ENCODE measurements around the gene COL8A1. TPM values are rescaled to one million over a fixed set of nuclear protein-coding genes. Genes with fewer than 3 reads are reported as not detected.

Gene COL8A1
- total RNA-seq, 2 experiments from 2014 or later, result 0.10 TPM; not detected in 1

- POLR2A ChIA-PET, result no interaction called here
- no peaks in the 10 kb centered on the region for H3K36me3 Mint-ChIP-seq (ENCODE audit: low read depth)
- DNase-seq, result no peak
- no peak overlapping the region for H3K27ac Mint-ChIP-seq
- no peaks in the 10 kb centered on the region for H3K4me1 Mint-ChIP-seq (ENCODE audit: low read depth)
- H3K27me3 Mint-ChIP-seq (ENCODE audit: low read depth), result peaks cover 2% of the 10 kb centered on the region
- CTCF ChIA-PET, result no interaction called here
- H3K4me3 Mint-ChIP-seq, result no peak overlapping the region
- ATAC-seq, result no peak
- H3K9me3 Mint-ChIP-seq (ENCODE audit: insufficient read depth), result no peaks in the 10 kb centered on the region
These were observed 12.0 kb upstream of the COL8A1 start for GRCh38 chr3:99626417-99626788.

DNA sequence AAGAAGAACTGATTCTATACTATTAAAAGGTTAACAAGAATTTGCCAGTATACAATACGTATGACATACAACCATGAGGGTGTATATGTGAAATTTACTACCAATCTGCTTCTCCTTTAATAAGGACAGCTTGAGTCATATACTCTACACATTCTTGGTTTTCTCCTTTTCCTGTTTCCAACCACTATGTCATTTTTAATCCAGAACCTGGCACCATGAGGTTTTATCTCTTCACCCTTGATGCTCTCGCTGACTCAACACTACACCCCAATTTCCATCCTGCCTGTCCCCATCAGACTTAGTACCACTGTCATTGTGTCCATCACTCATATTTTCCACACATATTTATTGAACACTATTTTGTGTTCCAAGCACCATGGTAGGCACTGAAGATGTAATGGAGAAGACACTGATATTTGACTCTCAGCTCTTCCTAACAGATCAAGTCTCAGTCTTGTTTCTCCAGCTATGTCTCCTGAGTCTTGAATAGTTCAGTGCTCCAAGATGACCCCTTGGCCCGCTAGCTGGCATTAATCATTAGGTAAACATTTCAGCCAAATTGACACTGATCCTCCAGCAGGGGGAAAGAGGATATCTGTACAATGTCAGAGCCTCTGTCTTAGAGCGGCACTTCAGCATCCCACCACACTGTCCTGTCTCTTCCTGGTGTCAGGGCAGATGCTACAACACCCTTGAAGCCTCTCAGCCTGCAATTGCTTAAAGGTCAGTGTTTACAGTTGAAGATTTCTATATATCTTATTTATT, 11.2 kb upstream of the COL8A1 start:
- ATAC-seq (no peak), DNase-seq (no peak)
- ChIA-PET POLR2A (no interaction called here), CTCF (no interaction called here)
- H3K27ac Mint-ChIP-seq, result no peak overlapping the region
- peaks cover 2% of the 10 kb centered on the region for H3K27me3 Mint-ChIP-seq (ENCODE audit: low read depth)
- no peaks in the 10 kb centered on the region for H3K36me3 Mint-ChIP-seq (ENCODE audit: low read depth)
- no peak overlapping the region for H3K4me3 Mint-ChIP-seq
- H3K9me3 Mint-ChIP-seq (ENCODE audit: insufficient read depth), result no peaks in the 10 kb centered on the region
- no peaks in the 10 kb centered on the region for H3K4me1 Mint-ChIP-seq (ENCODE audit: low read depth)

GRCh38 chr3:99630815-99631214, 7.6 kb upstream of the COL8A1 start:
- H3K27me3 Mint-ChIP-seq (ENCODE audit: low read depth), result peaks cover 12% of the 10 kb centered on the region
- ChIA-PET POLR2A (no interaction called here), CTCF (no interaction called here)
- H3K27ac Mint-ChIP-seq, result no peak overlapping the region
- ATAC-seq, result no peak
- no peaks in the 10 kb centered on the region for H3K4me1 Mint-ChIP-seq (ENCODE audit: low read depth)
- H3K9me3 Mint-ChIP-seq (ENCODE audit: insufficient read depth), result no peaks in the 10 kb centered on the region
- no peak for DNase-seq
- no peak overlapping the region for H3K4me3 Mint-ChIP-seq
- no peaks in the 10 kb centered on the region for H3K36me3 Mint-ChIP-seq (ENCODE audit: low read depth)

- Mint-ChIP-seq H3K27me3 (ENCODE audit: low read depth) (peaks cover 36% of the 10 kb centered on the region), H3K9me3 (ENCODE audit: insufficient read depth) (no peaks in the 10 kb centered on the region), H3K27ac (no peak overlapping the region), H3K4me3 (no peak overlapping the region), H3K4me1 (ENCODE audit: low read depth) (peaks cover 12% of the 10 kb centered on the region), H3K36me3 (ENCODE audit: low read depth) (no peaks in the 10 kb centered on the region)
- ChIA-PET CTCF (no interaction called here), POLR2A (no interaction called here)
- no peak for ATAC-seq
- DNase-seq, result no peak
These were observed 4.4 kb upstream of the COL8A1 start for GRCh38 chr3:99633887-99634558.

DNA sequence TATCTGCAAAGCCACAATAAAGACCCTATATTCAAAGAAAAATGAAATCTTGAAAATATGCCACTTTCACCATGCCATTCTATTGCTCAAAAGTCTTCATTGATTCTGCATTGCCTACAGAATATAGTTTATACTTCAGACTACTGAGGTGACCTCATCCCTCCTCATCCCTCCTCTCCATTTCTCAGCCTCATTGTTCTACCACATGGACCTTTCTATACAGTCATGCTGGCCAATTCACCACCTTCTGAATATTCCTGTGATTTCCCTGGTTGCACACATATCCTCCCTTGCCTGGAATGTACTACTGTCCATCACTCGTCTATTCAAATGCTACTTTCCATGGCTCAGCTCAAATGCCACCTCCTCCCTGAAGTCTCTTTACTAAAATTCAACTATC, 3.5 kb upstream of the COL8A1 start:
- CTCF ChIA-PET, result no interaction called here

GRCh38 chr3:99635348-99635747, 3.0 kb upstream of the COL8A1 start:
- no peaks in the 10 kb centered on the region for H3K9me3 Mint-ChIP-seq (ENCODE audit: insufficient read depth)
- no peak overlapping the region for H3K27ac Mint-ChIP-seq
- POLR2A ChIA-PET, result no interaction called here
- no peak overlapping the region for H3K4me3 Mint-ChIP-seq
- ATAC-seq (no peak), DNase-seq (no peak)
- H3K27me3 Mint-ChIP-seq (ENCODE audit: low read depth), result peaks cover 42% of the 10 kb centered on the region
- CTCF ChIA-PET, result no interaction called here
- no peaks in the 10 kb centered on the region for H3K36me3 Mint-ChIP-seq (ENCODE audit: low read depth)
- peaks cover 12% of the 10 kb centered on the region for H3K4me1 Mint-ChIP-seq (ENCODE audit: low read depth)

More for the DNA sequence above, 3.5 kb upstream of the COL8A1 start:
- H3K27ac Mint-ChIP-seq, result no peak overlapping the region
- no peak overlapping the region for H3K4me3 Mint-ChIP-seq
- peaks cover 42% of the 10 kb centered on the region for H3K27me3 Mint-ChIP-seq (ENCODE audit: low read depth)
- peaks cover 12% of the 10 kb centered on the region for H3K4me1 Mint-ChIP-seq (ENCODE audit: low read depth)
- DNase-seq, result no peak
- POLR2A ChIA-PET, result no interaction called here
- no peak for ATAC-seq
- H3K9me3 Mint-ChIP-seq (ENCODE audit: insufficient read depth), result no peaks in the 10 kb centered on the region
- H3K36me3 Mint-ChIP-seq (ENCODE audit: low read depth), result no peaks in the 10 kb centered on the region

DNA sequence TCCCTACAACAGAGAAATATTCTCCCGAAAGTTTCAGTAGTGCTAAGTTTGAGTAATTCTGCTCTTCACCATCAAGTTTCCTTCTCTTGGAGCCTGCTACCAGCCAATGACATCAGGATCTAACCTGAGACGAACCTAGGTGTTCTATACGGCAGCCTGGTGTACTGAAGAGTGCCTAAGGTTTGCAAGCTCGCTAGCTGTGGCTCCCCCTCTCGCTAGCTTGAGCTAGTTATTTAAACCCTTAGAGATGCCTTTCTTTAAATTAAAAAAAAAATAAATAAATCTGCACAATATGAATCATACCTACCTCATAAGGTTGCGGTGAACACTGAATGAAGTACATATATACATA, 1.4 kb upstream of the COL8A1 start:
- Mint-ChIP-seq H3K9me3 (ENCODE audit: insufficient read depth) (no peaks in the 10 kb centered on the region), H3K27me3 (ENCODE audit: low read depth) (peaks cover 49% of the 10 kb centered on the region), H3K36me3 (ENCODE audit: low read depth) (no peaks in the 10 kb centered on the region), H3K4me3 (no peak overlapping the region), H3K27ac (no peak overlapping the region), H3K4me1 (ENCODE audit: low read depth) (peaks cover 12% of the 10 kb centered on the region)
- DNase-seq, result no peak
- ChIA-PET CTCF (no interaction called here), POLR2A (no interaction called here)
- no peak for ATAC-seq

- H3K27me3 Mint-ChIP-seq (ENCODE audit: low read depth), result peaks cover 50% of the 10 kb centered on the region
- H3K36me3 Mint-ChIP-seq (ENCODE audit: low read depth), result no peaks in the 10 kb centered on the region
- CTCF ChIA-PET, result no interaction called here
- DNase-seq (no peak), ATAC-seq (no peak)
- H3K27ac Mint-ChIP-seq, result no peak overlapping the region
- POLR2A ChIA-PET, result no interaction called here
- H3K4me3 Mint-ChIP-seq, result no peak overlapping the region
- H3K4me1 Mint-ChIP-seq (ENCODE audit: low read depth), result peaks cover 12% of the 10 kb centered on the region
- no peaks in the 10 kb centered on the region for H3K9me3 Mint-ChIP-seq (ENCODE audit: insufficient read depth)
These were observed 854 bp upstream of the COL8A1 start for GRCh38 chr3:99637368-99638111.

DNA sequence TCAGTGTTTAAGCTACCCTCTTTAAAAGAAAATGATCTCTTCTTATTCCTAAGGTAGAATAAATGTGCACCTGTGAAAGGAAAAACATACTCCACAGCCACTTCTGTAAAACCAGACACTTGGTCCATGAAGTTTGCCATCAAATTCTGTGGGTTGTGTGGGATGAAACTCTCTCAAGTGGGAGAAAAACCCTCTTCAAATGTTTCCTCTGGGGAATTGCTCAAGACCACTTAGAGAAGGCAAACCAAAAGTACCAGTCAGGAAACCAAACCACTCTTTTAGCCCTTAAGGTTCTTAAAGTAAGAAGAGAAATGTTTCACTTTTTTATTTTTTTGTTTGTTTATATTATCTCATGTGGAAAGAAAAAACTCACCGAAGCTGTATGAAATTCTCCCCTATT, 1.2 kb downstream of the COL8A1 start:
- H3K4me1 Mint-ChIP-seq (ENCODE audit: low read depth), result peaks cover 12% of the 10 kb centered on the region
- peaks cover 47% of the 10 kb centered on the region for H3K27me3 Mint-ChIP-seq (ENCODE audit: low read depth)
- DNase-seq, result no peak
- H3K9me3 Mint-ChIP-seq (ENCODE audit: insufficient read depth), result no peaks in the 10 kb centered on the region
- ChIA-PET CTCF (no interaction called here), POLR2A (no interaction called here)
- ATAC-seq, result no peak
- no peak overlapping the region for H3K4me3 Mint-ChIP-seq
- H3K27ac Mint-ChIP-seq, result no peak overlapping the region
- H3K36me3 Mint-ChIP-seq (ENCODE audit: low read depth), result no peaks in the 10 kb centered on the region

DNA sequence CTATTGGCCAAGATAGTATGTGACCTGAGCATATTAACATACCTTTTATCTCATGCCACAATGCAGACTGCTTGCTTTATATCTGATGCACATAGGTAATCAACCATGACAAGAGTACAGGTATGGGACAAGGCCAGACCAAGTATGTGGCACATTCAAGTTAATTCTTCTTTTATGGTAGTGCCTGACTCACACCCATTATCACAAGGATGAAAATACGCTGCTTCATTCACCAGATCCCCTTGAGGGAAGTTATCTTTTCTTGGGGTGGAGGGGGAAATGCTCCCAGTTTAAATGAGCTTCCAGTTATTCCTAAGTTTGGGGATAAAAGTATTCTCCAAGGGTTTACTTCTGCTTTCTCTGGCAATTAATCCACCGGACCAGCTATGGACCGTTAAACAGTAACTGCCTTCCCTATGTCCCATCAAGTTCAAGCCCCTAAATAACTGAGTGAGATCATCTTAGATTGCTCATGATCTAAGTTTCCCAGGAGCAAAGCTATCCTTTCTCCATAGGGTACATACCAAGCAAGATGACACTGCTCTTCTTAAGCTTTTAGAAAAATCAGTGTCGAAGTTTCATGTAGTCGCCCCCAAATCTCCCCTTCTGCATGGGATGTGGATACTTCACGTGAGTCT, 1.9 kb downstream of the COL8A1 start:
- no peak overlapping the region for H3K27ac Mint-ChIP-seq
- ChIA-PET CTCF (interaction anchor here (1.9 kb wide), 1 partner anchor 47 kb away, joined by 3 read pairs; no protein-coding TSS in a partner anchor), POLR2A (no interaction called here)
- DNase-seq (no peak), ATAC-seq (no peak)
- no peaks in the 10 kb centered on the region for H3K36me3 Mint-ChIP-seq (ENCODE audit: low read depth)
- peaks cover 42% of the 10 kb centered on the region for H3K27me3 Mint-ChIP-seq (ENCODE audit: low read depth)
- H3K9me3 Mint-ChIP-seq (ENCODE audit: insufficient read depth), result no peaks in the 10 kb centered on the region
- peaks cover 12% of the 10 kb centered on the region for H3K4me1 Mint-ChIP-seq (ENCODE audit: low read depth)
- no peak overlapping the region for H3K4me3 Mint-ChIP-seq

GRCh38 chr3:99641480-99641879, 3.1 kb downstream of the COL8A1 start:
- peaks cover 38% of the 10 kb centered on the region for H3K27me3 Mint-ChIP-seq (ENCODE audit: low read depth)
- no peak overlapping the region for H3K4me3 Mint-ChIP-seq
- peaks cover 12% of the 10 kb centered on the region for H3K4me1 Mint-ChIP-seq (ENCODE audit: low read depth)
- H3K36me3 Mint-ChIP-seq (ENCODE audit: low read depth), result no peaks in the 10 kb centered on the region
- ChIA-PET POLR2A (no interaction called here), CTCF (interaction anchor here (1.9 kb wide), 1 partner anchor 46 kb away, joined by 3 read pairs; no protein-coding TSS in a partner anchor)
- no peaks in the 10 kb centered on the region for H3K9me3 Mint-ChIP-seq (ENCODE audit: insufficient read depth)
- H3K27ac Mint-ChIP-seq, result no peak overlapping the region
- ATAC-seq, result no peak
- no peak for DNase-seq

- ATAC-seq, result no peak
- H3K4me1 Mint-ChIP-seq (ENCODE audit: low read depth), result peaks cover 12% of the 10 kb centered on the region
These were observed 3.6 kb downstream of the COL8A1 start for GRCh38 chr3:99641982-99642381.

More at GRCh38 chr3:99641982-99642381, 3.6 kb downstream of the COL8A1 start:
- no peak overlapping the region for H3K4me3 Mint-ChIP-seq
- H3K27me3 Mint-ChIP-seq (ENCODE audit: low read depth), result peaks cover 34% of the 10 kb centered on the region
- ChIA-PET POLR2A (no interaction called here), CTCF (interaction anchor here (1.9 kb wide), 1 partner anchor 45 kb away, joined by 3 read pairs; no protein-coding TSS in a partner anchor)
- no peak for DNase-seq
- H3K9me3 Mint-ChIP-seq (ENCODE audit: insufficient read depth), result no peaks in the 10 kb centered on the region
- H3K27ac Mint-ChIP-seq, result no peak overlapping the region
- no peaks in the 10 kb centered on the region for H3K36me3 Mint-ChIP-seq (ENCODE audit: low read depth)
